Muscle layer of colon (tissue), 2 donors: ENCODE data around the gene ARHGEF11.

Experiments
- H3K27ac ChIP-seq: one replicate; pipeline ENCODE4 v1.7.0; 2013; ENCODE audit warnings: low read depth, mild to moderate bottlenecking, low read length, moderate library complexity
- H3K27me3 ChIP-seq, 2 donors: one replicate each; pipeline ENCODE4 v1.7.0; 2013; ENCODE audit warnings: low read length in 2 of 2, mild to moderate bottlenecking in 2 of 2; ENCODE audit not compliant: insufficient read depth in 2 of 2, control insufficient read depth in 1 of 2
- H3K36me3 ChIP-seq: one replicate; pipeline ENCODE4 v1.7.0; 2013; ENCODE audit warnings: mild to moderate bottlenecking, low read length; ENCODE audit not compliant: insufficient read depth
- H3K4me1 ChIP-seq: one replicate; pipeline ENCODE4 v1.7.0; 2013; ENCODE audit warnings: mild to moderate bottlenecking, low read length; ENCODE audit not compliant: insufficient read depth
- H3K4me3 ChIP-seq, 2 donors: one replicate each; pipeline ENCODE4 v1.7.0; 2013; ENCODE audit warnings: low read length in 2 of 2, low read depth in 1 of 2, mild to moderate bottlenecking in 1 of 2, moderate library complexity in 1 of 2
- H3K9ac ChIP-seq: one replicate; pipeline ENCODE4 v1.7.0; 2013; ENCODE audit warnings: low read length
- H3K9me3 ChIP-seq: one replicate; pipeline ENCODE4 v1.7.0; 2013; ENCODE audit warnings: mild to moderate bottlenecking, low read length
- donor health status: abdominal sarcoma.
- donor health status: Adenocarcinoma of cecum.

ARHGEF11 gene

GRCh38 chr1:157021688-157022087, 23.9 kb downstream of the ARHGEF11 start:
- Histone ChIP-seq H3K27ac (no peak overlapping the region), H3K9me3 (peaks cover 4% of the 10 kb centered on the region), H3K9ac (no peak overlapping the region), H3K4me3 (no peak overlapping the region), H3K36me3 (peaks cover 6% of the 10 kb centered on the region), H3K27me3 (no peaks in the 10 kb centered on the region), H3K4me1 (peaks cover 17% of the 10 kb centered on the region)

- Histone ChIP-seq H3K9me3 (peaks cover 4% of the 10 kb centered on the region), H3K4me3 (no peak overlapping the region), H3K27me3 (no peaks in the 10 kb centered on the region), H3K27ac (no peak overlapping the region), H3K36me3 (no peaks in the 10 kb centered on the region), H3K9ac (no peak overlapping the region), H3K4me1 (no peaks in the 10 kb centered on the region)
Observed at GRCh38 chr1:157019457-157019856, 26.1 kb downstream of the ARHGEF11 start.

GRCh38 chr1:157011845-157012244, 33.7 kb downstream of the ARHGEF11 start:
- H3K27me3 ChIP-seq, result no peaks in the 10 kb centered on the region

GRCh38 chr1:157008502-157008901, 37.0 kb downstream of the ARHGEF11 start:
- Histone ChIP-seq H3K27me3 (no peaks in the 10 kb centered on the region), H3K4me3 (no peak overlapping the region), H3K4me1 (peaks cover 26% of the 10 kb centered on the region), H3K9ac (no peak overlapping the region), H3K27ac (no peak overlapping the region), H3K9me3 (no peaks in the 10 kb centered on the region), H3K36me3 (no peaks in the 10 kb centered on the region)

More at GRCh38 chr1:157011845-157012244, 33.7 kb downstream of the ARHGEF11 start:
- Histone ChIP-seq H3K36me3 (no peaks in the 10 kb centered on the region), H3K27ac (no peak overlapping the region), H3K4me3 (no peak overlapping the region), H3K9ac (no peak overlapping the region), H3K9me3 (no peaks in the 10 kb centered on the region), H3K4me1 (peaks cover 12% of the 10 kb centered on the region)

- Histone ChIP-seq H3K4me3 (no peak overlapping the region), H3K9me3 (no peaks in the 10 kb centered on the region), H3K27ac (no peak overlapping the region), H3K9ac (no peak overlapping the region), H3K4me1 (peaks cover 26% of the 10 kb centered on the region), H3K36me3 (no peaks in the 10 kb centered on the region), H3K27me3 (no peaks in the 10 kb centered on the region)
Observed at GRCh38 chr1:157007306-157007705, 38.2 kb downstream of the ARHGEF11 start.

GRCh38 chr1:157006676-157007075, 38.9 kb downstream of the ARHGEF11 start:
- H3K36me3 ChIP-seq, result no peaks in the 10 kb centered on the region
- no peaks in the 10 kb centered on the region for H3K27me3 ChIP-seq
- H3K27ac ChIP-seq, result no peak overlapping the region
- H3K4me3 ChIP-seq, result no peak overlapping the region
- no peak overlapping the region for H3K9ac ChIP-seq
- peaks cover 27% of the 10 kb centered on the region for H3K4me1 ChIP-seq
- no peaks in the 10 kb centered on the region for H3K9me3 ChIP-seq

- no peak overlapping the region for H3K4me3 ChIP-seq
- H3K36me3 ChIP-seq, result no peaks in the 10 kb centered on the region
- H3K27me3 ChIP-seq, result no peaks in the 10 kb centered on the region
Observed at GRCh38 chr1:157005965-157006364, 39.6 kb downstream of the ARHGEF11 start.

GRCh38 chr1:157004806-157005205, 40.7 kb downstream of the ARHGEF11 start:
- no peaks in the 10 kb centered on the region for H3K27me3 ChIP-seq
- H3K4me1 ChIP-seq, result peaks cover 32% of the 10 kb centered on the region
- no peak overlapping the region for H3K4me3 ChIP-seq
- H3K9ac ChIP-seq, result no peak overlapping the region
- H3K36me3 ChIP-seq, result no peaks in the 10 kb centered on the region
- no peaks in the 10 kb centered on the region for H3K9me3 ChIP-seq
- no peak overlapping the region for H3K27ac ChIP-seq

More at GRCh38 chr1:157005965-157006364, 39.6 kb downstream of the ARHGEF11 start:
- peaks cover 32% of the 10 kb centered on the region for H3K4me1 ChIP-seq
- no peak overlapping the region for H3K9ac ChIP-seq
- H3K9me3 ChIP-seq, result no peaks in the 10 kb centered on the region
- no peak overlapping the region for H3K27ac ChIP-seq

GRCh38 chr1:157004327-157004726, 41.2 kb downstream of the ARHGEF11 start:
- Histone ChIP-seq H3K9ac (no peak overlapping the region), H3K27ac (no peak overlapping the region), H3K36me3 (no peaks in the 10 kb centered on the region), H3K27me3 (no peaks in the 10 kb centered on the region), H3K4me3 (no peak overlapping the region), H3K4me1 (peaks cover 32% of the 10 kb centered on the region), H3K9me3 (no peaks in the 10 kb centered on the region)

GRCh38 chr1:157001304-157001703, 44.2 kb downstream of the ARHGEF11 start:
- peaks cover 20% of the 10 kb centered on the region for H3K4me1 ChIP-seq
- H3K27ac ChIP-seq, result no peak overlapping the region
- no peaks in the 10 kb centered on the region for H3K36me3 ChIP-seq
- H3K27me3 ChIP-seq, result no peaks in the 10 kb centered on the region
- no peak overlapping the region for H3K4me3 ChIP-seq
- no peaks in the 10 kb centered on the region for H3K9me3 ChIP-seq
- no peak overlapping the region for H3K9ac ChIP-seq

GRCh38 chr1:157000686-157001085, 44.9 kb downstream of the ARHGEF11 start:
- H3K4me3 ChIP-seq, result no peak overlapping the region
- peaks cover 18% of the 10 kb centered on the region for H3K4me1 ChIP-seq
- H3K36me3 ChIP-seq, result no peaks in the 10 kb centered on the region
- H3K9me3 ChIP-seq, result no peaks in the 10 kb centered on the region
- no peak overlapping the region for H3K27ac ChIP-seq
- no peaks in the 10 kb centered on the region for H3K27me3 ChIP-seq
- H3K9ac ChIP-seq, result no peak overlapping the region

- Histone ChIP-seq H3K9me3 (no peaks in the 10 kb centered on the region), H3K4me3 (no peak overlapping the region), H3K27me3 (no peaks in the 10 kb centered on the region), H3K9ac (no peak overlapping the region), H3K27ac (no peak overlapping the region), H3K36me3 (no peaks in the 10 kb centered on the region), H3K4me1 (peaks cover 9% of the 10 kb centered on the region)
Observed at GRCh38 chr1:156999596-157000320, 45.8 kb downstream of the ARHGEF11 start.
